ENCODE measurements around the gene SUSD2. TPM values are rescaled to one million over a fixed set of nuclear protein-coding genes. Genes with fewer than 3 reads are reported as not detected.
"Not testable (repeated sequence)": the region's sequence is repeated elsewhere in the genome, so short reads cannot be mapped to it uniquely, and the experiment has no call there.

The SUSD2 gene
- polyA plus RNA-seq, 3 donors, result 0.77 to 9.3 (median 6.3) TPM

- WGBS, 3 donors, result 92 to 94% (median 93%) methylated on average over 20 of the region's 20 CpGs
- H3K27ac ChIP-seq (ENCODE audit: low read depth, low read length), result no peak overlapping the region
These were observed 14.5 kb upstream of the SUSD2 start for GRCh38 chr22:24166811-24167210.

GRCh38 chr22:24169439-24170058, 11.7 kb upstream of the SUSD2 start:
- 85 to 94% (median 87%) methylated on average over 12 of the region's 12 CpGs for WGBS, 3 donors
- no peak overlapping the region for H3K27ac ChIP-seq (ENCODE audit: low read depth, low read length)

GRCh38 chr22:24170188-24170587, 11.1 kb upstream of the SUSD2 start:
- 88 to 92% (median 89%) methylated on average over 12 of the region's 12 CpGs for WGBS, 3 donors
- no peak overlapping the region for H3K27ac ChIP-seq (ENCODE audit: low read depth, low read length)

- 79 to 93% (median 90%) methylated on average over 5 of the region's 5 CpGs for WGBS, 3 donors
- H3K27ac ChIP-seq (ENCODE audit: low read depth, low read length), result no peak overlapping the region
These were observed 10.7 kb upstream of the SUSD2 start for GRCh38 chr22:24170632-24171031.

GRCh38 chr22:24171822-24172221, 9.5 kb upstream of the SUSD2 start:
- 91 to 93% (median 93%) methylated on average over 12 of the region's 12 CpGs for WGBS, 3 donors
- no peak overlapping the region for H3K27ac ChIP-seq (ENCODE audit: low read depth, low read length)

GRCh38 chr22:24175160-24175808, 6.0 kb upstream of the SUSD2 start:
- no peak overlapping the region for H3K27ac ChIP-seq (ENCODE audit: low read depth, low read length)
- WGBS, 3 donors, result 52 to 61% (median 60%) methylated on average over 11 of the region's 11 CpGs

- 91 to 96% (median 91%) methylated on average over 11 of the region's 11 CpGs for WGBS, 3 donors
- H3K27ac ChIP-seq (ENCODE audit: low read depth, low read length), result no peak overlapping the region
These were observed 5.2 kb upstream of the SUSD2 start for GRCh38 chr22:24176040-24176439.

GRCh38 chr22:24176630-24177029, 4.7 kb upstream of the SUSD2 start:
- WGBS, 3 donors, result 73 to 89% (median 82%) methylated on average over 10 of the region's 10 CpGs
- no peak overlapping the region for H3K27ac ChIP-seq (ENCODE audit: low read depth, low read length)

GRCh38 chr22:24177045-24177444, 4.2 kb upstream of the SUSD2 start:
- WGBS, 3 donors, result 84 to 91% (median 90%) methylated on average over 5 of the region's 5 CpGs

GRCh38 chr22:24177456-24177855, 3.8 kb upstream of the SUSD2 start:
- H3K27ac ChIP-seq (ENCODE audit: low read depth, low read length), result no peak overlapping the region
- WGBS, 3 donors, result 85 to 94% (median 93%) methylated on average over 10 of the region's 10 CpGs

More at GRCh38 chr22:24177045-24177444, 4.2 kb upstream of the SUSD2 start:
- no peak overlapping the region for H3K27ac ChIP-seq (ENCODE audit: low read depth, low read length)

- no peak overlapping the region for H3K27ac ChIP-seq (ENCODE audit: low read depth, low read length)
- WGBS, 3 donors, result 90 to 94% (median 93%) methylated on average over 12 of the region's 12 CpGs
These were observed 3.3 kb upstream of the SUSD2 start for GRCh38 chr22:24178021-24178431.

- WGBS, 3 donors, result 86 to 89% (median 87%) methylated on average over 21 of the region's 21 CpGs
- no peak overlapping the region for H3K27ac ChIP-seq (ENCODE audit: low read depth, low read length)
These were observed 2.5 kb upstream of the SUSD2 start for GRCh38 chr22:24178502-24179440.

- H3K27ac ChIP-seq (ENCODE audit: low read depth, low read length), result no peak overlapping the region
- WGBS, 3 donors, result 74 to 83% (median 82%) methylated on average over 17 of the region's 17 CpGs
These were observed 1.6 kb upstream of the SUSD2 start for GRCh38 chr22:24179478-24180210.

- 81 to 85% (median 85%) methylated on average over 15 to 16 of the region's 16 CpGs for WGBS, 3 donors
- no peak overlapping the region for H3K27ac ChIP-seq (ENCODE audit: low read depth, low read length)
These were observed 785 bp upstream of the SUSD2 start for GRCh38 chr22:24180316-24181087.

- WGBS, 3 donors, result 74 to 82% (median 80%) methylated on average over 20 of the region's 20 CpGs
- no peak overlapping the region for H3K27ac ChIP-seq (ENCODE audit: low read depth, low read length)
These were observed 961 bp downstream of the SUSD2 start for GRCh38 chr22:24181996-24182899.

- 83 to 91% (median 88%) methylated on average over 10 to 11 of the region's 11 CpGs for WGBS, 3 donors
- not testable (repeated sequence) for H3K27ac ChIP-seq (ENCODE audit: low read depth, low read length)
These were observed 1.6 kb downstream of the SUSD2 start for GRCh38 chr22:24182900-24183246.

Data from adipose tissue (tissue), 3 donors.